ENCODE results near the gene UPK1A.
A peak's percentile ranks its signal among the peaks of the same experiment; 100 is the strongest.

Gene UPK1A

DNA sequence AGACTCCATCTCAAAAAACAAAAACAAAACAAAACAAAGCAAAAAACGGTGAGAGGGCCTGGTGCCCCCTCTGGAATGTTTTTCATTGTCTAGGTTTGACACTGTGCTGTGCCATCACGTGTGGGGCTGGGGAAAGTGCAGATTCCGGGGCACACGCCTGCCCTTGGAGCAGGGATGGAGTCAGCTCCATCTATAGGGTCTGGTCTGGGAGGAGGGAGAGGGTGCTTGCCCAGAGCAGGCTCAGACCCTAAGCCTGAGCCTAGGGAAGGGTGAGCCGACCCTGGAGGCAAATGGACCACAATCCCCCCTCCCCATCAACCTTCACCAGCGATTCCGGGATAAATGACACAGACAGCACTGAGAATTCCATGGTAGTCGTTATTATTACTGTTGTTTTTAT is 27.1 kb downstream of the UPK1A start:
- no peak for DNase-seq

DNA sequence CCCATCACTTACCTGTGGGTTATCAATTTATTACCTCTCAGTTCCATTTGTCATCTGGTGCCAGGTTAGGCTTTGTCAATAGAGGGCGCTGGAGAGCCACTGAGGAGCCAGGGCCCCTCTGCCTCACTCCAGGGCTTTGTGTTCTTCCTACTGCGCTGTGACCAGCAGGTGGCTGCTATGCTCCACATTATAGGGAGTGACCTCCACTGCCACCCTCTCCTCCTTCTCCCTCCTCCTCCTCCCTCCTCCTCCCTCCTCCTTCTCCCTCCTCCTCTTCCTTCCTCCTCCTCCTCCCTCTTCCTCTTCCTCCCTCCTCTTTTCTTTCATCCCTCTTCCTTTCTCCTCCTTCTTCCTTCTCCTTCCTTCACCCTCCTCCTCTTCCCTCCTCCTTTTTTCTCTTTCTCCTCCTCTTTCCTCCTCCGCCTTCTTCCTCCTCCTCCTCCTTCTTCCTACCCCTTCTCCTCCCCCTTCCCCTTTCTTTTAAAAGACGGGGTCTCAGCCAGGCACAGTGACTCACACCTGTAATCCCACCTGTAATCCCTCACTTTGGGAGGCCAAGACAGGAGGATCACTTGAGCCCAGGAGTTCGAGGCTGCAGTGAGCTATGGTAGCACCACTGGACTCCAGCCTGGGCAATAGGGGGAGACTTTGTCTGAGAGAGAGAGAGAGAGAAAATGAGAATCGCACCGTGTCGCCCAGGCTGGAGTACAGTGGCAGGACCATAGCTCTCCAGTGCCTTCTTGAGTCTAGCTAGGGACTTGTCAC is 27.7 kb downstream of the UPK1A start:
- peak; percentile 97 for DNase-seq

DNA sequence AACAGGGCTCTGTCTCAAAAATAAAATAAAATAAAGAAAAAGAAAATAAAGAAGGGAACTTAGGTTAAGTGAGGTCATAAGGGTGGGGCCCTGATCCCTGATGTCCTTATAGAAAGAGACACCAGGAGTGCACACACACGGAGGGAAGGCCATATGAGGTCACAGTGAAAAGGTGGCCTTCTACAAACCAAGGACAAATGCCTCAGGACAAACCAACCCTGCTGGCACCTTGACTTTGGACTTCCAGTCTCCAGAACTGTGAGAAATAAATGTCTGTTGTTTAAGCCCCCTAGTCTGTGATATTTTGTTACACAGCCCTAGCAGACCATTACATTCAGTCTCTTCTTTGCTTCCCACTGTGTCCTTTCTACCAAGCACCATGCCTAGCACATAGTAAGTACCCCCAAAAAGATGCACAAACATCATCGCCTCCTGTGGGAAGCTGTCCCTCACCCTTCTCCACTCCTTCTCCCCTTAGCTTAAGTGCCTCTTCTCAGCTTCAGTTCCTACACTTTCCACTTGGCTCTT is 29.6 kb downstream of the UPK1A start:
- DNase-seq = no peak

DNA sequence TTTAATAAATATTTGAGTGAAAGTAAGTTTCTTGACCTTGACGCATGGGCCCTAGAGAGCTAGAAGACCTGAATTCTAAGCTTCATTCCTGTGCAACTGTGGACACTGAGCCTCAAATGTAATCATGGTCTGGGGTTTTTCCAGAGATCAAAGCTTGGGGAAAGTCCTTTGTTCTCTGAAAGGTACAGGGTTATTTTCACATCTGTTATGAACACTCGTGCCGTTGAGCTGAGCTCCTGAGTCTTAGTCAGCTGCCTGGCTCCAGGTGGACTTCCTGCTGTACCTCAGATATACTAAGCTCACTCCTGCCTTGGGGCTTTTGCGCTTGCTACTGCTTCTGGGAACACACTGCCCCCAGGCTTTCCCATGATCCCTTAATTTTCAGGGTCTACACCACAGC is 30.5 kb downstream of the UPK1A start:
- no peak for DNase-seq

DNA sequence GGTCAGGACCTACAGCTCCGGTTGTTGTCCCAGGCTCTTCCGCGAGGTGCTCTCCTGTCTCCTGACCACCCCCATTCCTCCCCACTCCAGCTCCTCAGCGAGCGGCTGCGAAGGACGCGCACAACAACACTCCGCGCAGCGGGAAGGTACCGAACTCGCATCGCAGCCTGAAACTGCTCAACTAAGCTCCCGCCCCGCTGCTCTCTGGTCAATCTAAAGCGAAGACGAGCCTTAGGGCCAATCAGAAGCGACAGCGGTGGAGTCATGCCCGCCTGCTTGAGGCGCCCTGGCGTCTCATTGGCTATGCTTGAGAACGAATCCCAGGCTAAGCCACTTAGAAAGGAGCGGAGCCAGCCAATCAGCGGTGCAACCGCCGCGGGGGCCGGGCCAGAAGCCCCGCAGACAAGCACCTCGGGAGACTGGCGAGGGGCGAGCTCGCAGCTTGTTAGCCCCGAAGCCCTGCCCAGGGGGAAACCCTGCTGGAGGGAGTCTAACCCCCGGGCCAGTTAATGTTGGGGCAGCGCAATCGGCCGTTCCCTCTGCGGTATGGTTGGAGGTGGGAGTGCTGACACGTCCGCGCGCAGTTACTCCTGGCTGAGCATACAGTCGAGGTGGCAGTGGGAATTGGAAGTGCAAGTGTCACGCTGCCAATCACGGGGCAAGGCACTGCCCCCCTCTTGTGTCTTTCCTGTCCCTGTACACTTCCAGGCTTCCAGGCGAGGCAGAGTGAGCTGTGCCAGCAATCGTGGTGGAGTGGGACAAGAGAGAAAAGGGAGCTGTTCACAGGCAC is 36.1 kb downstream of the UPK1A start:
- peak; percentile 99 for DNase-seq

DNA sequence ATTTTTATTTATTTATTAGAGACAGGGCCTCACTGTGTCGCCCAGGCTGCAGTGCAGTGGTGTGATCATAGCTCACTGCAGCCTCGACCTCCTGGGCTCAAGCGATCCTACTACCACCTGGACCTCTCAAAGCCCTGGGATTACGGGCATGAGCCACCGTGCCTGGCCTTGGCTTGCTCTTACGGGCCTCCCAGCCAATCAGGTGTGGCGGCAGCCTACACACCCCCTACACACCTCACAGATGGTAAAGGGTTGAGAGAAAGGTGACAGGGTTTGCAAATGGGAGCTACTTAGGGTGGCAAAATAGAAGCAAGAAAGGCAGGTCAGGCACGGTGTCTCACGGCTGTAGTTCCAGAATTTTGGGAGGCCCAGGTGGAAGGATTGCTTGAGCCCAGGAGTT is 37.0 kb downstream of the UPK1A start:
- no peak for DNase-seq

DNA sequence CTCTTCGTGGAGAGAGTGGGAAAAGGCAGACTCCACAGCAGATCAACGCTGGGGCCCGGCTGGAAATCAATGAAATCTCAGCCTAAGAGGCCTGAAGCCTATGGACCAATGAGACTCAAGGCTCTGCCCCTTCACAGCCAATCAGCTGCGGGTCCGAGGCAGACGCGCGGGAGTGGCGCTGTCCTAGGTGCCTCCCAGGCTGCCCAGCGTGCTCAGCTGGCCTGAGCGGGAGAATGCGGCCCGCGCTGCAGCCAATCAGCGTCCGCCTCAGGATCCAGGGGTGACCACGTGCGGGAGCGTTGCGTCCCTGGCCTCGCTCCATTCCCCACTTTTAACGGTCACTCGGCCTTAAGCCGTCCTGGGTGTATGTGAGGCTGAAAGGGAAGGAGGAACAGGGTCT is 37.9 kb downstream of the UPK1A start, which contains the start of gene ZBTB32:
Gene ZBTB32 (plus strand): TSS at position 341 of the 400 bp plus-strand sequence. CDS start 10,069 bp downstream, outside the sequence.
- DNase-seq = peak; percentile 79

DNA sequence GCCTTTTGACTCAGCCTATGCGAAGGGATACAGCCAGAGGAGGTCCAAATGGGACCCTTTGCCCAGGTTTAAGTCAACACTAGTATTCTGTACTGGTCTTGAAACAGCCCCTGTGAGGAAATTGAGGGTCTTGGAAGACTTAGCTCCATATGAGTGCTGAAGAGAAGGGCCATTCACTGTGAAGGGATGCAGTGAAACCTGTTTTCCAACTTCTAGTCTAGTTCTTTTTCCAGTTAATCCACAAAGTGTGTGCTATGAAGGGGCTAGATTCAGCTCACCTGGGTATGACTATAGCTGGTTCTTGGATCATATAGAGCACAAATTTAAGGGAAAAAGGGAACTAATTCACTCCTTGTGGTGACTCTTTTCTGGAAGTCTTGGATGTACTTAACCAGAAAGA is 42.1 kb downstream of the UPK1A start:
- DNase-seq = no peak

DNA sequence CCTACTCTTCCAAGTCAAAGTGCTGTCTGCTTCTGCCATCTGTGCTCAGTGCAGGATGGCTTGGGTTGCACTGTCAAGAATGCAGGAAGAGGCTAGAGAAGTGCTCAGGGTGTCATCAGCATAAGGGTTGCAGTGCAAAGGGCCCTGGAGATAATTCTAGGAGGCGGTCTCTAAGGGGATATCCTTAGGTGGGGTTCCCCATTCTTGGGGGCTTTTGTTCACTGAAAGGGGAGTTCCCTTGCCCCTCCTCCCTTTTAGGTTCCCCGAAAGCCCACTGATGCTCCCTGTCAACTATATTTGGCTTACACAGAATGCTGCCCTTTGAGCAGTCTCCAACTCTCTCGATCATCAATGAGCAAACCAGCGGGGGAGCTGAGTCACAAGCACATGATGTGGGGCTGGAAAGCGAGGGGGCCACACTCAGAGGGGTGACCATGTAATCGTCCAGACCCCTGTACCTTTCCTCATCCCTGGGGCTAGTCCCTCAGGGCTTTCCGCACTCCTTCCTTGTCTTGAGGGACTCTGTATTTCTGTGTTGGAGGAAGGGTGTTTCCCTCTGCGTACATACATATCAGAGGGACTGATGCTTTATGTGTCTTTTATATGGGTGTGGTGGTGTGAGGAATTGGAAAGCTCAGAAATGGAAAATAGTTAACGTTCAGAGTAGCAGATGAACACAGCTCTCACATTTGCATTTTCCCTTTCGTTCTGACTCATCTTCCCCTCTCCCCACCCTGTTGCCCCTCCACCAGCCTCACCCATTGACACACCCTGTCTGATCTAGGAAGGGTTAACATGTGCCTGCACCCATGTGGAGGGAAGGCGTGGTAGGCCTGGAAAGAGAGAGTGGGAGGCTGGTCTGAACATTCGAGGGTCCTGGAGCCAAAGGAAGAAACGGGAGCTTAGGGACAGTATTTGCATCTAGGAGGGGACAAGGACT is 44.7 kb downstream of the UPK1A start:
- DNase-seq = peak; percentile 10

DNA sequence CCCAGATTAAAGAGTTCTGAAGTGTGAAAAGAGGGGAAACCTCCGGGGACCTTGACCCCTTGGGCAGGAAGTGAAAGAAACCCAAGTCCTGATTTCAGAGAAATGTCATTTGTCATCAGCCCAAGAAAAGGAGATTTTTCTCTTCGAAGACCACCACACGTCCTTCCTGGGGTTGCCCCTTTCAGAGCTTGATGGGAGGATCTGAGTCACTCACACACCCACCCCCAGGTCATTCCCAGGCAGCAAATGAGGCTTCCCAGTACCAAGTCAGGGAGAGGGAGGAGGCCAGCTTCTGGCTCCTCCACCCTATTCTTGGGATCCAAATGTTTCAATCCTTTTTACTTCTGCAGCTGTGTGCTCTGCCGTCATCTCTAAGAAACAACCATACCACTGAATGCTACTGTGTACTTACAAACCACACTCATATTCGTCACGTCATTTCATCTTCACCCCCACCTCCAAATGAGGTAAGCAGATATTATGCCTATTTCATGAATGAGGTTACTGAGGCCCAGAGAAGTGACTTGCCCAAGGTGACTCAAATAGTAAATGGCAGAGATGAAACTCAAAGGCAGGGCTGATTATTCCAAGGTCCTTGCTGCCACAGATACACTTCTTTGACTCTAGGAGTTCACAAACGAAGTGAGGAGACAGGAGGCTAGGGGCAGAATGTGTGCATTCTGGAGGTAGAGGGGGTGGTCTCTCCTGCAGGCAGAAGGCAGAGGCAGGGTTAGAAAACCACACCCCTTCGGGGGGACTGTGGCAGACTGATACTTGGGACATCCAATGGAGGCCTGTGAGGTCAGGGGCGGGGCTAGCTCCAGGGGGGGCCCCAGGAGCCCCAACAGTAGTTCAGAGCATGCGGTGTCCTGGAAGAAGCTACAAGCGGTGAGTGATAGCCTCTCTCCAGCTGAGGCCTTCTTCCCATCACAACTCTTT is 46.5 kb downstream of the UPK1A start:
- DNase-seq = peak; percentile 54

DNA sequence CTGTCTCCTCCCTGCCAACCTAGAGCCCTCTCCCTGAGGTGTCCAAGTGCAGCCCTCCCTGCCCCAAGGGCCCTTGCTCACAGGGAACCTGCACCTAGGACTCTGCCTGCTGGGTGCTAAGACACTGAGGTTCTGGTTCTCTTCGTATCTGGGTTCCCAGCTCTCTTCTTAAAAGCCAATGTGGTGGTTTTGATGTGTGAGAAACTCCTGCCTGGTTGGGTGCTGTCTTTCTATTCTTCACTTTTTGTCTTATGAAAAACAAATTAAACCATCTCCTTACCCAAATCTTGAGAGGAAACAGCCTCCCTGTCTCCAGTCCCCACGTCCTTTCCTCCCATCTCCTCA is 47.2 kb downstream of the UPK1A start:
- no peak for DNase-seq

DNA sequence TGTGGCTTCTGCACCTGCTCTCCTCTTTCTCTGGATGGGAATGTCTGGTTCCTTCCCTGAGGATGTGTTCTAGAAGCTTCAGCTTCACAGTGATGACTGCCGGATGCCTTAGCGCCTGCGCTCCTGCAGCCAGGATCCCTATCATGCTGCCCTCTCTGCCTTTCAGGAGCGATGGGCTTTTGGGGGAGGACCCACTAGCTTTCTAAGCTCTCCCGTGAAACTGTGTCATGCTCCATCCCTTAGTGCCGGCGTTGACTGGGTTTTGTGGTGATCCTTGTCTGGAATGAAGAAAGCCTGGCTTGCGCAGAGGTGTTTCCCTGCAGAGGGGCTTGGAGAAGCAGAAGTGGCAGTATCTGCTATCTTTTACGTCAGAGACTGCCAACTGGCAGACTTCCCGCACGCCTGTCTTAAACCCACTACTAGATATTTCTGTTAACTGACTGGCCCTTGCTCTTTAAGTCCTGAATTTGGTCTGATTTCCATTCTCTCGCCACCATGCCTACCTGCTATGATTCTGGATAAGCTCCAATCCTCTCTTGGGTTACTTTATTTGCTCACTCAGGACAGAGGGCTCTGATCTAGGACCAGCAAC is 47.7 kb downstream of the UPK1A start:
- peak; percentile 80 for DNase-seq

DNA sequence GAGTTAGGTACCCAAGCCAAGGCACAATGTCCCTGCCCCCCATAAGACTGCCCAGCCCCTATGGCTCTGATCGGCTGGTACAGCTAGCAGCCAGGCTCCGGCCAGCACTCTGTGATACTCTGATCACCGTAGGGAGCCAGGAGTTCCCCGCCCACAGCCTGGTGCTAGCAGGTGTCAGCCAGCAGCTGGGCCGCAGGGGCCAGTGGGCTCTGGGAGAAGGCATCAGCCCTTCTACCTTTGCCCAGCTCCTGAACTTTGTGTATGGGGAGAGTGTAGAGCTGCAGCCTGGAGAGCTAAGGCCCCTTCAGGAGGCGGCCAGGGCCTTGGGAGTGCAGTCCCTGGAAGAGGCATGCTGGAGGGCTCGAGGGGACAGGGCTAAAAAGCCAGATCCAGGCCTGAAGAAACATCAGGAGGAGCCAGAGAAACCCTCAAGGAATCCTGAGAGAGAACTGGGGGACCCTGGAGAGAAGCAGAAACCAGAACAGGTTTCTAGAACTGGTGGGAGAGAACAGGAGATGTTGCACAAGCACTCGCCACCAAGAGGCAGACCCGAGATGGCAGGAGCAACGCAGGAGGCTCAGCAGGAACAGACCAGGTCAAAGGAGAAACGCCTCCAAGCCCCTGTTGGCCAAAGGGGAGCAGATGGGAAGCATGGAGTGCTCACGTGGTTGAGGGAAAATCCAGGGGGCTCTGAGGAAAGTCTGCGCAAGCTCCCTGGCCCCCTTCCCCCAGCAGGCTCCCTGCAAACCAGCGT is 48.5 kb downstream of the UPK1A start:
- DNase-seq = peak; percentile 55

DNA sequence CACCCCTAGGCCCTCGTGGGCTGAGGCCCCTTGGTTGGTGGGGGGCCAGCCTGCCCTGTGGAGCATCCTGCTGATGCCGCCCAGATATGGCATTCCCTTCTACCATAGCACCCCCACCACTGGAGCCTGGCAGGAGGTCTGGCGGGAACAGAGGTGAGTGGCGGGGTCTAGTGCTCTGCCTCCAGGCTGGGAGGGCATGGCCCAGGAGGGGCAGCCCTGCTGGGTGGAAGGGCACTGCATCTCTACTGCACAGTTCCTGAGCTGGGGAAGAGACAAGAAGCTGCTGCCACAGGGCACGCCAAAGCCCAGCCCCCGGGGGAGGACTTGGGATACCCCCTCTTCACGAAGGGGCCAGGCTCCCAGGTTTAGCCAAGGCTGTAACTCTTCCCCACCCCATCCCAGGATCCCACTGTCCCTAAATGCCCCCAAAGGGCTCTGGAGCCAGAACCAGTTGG is 49.1 kb downstream of the UPK1A start:
- DNase-seq = no peak

DNA sequence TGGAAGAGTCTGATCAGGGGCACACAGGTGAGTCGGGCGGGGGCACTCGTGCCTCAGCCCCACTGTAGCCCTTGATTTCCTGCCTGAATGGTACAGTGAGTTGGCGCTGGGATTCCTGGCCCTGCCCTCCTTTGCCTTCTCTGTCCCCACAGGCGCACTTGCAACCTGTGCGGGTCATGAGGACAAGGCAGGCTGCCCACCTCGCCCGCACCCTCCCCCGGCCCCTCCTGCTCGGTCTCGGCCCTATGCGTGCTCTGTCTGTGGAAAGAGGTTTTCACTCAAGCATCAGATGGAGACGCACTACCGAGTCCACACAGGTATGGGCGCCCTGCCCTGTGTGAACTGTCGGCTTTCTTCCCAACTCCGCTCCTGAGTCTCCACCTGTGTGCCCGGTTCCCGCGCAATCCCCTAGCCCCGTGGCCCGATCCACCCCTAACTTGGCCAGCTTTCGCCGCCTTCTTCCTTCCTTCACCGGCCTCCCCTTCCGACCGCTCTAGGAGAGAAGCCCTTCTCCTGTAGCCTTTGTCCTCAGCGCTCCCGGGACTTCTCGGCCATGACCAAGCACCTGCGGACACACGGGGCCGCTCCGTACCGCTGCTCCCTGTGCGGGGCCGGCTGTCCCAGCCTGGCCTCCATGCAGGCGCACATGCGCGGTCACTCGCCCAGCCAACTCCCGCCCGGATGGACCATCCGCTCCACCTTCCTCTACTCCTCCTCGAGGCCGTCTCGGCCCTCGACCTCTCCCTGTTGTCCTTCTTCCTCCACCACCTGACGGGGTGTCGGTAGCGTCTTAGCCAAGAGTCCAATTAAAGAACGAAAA is 49.9 kb downstream of the UPK1A start:
- peak; percentile 27 for DNase-seq

DNA sequence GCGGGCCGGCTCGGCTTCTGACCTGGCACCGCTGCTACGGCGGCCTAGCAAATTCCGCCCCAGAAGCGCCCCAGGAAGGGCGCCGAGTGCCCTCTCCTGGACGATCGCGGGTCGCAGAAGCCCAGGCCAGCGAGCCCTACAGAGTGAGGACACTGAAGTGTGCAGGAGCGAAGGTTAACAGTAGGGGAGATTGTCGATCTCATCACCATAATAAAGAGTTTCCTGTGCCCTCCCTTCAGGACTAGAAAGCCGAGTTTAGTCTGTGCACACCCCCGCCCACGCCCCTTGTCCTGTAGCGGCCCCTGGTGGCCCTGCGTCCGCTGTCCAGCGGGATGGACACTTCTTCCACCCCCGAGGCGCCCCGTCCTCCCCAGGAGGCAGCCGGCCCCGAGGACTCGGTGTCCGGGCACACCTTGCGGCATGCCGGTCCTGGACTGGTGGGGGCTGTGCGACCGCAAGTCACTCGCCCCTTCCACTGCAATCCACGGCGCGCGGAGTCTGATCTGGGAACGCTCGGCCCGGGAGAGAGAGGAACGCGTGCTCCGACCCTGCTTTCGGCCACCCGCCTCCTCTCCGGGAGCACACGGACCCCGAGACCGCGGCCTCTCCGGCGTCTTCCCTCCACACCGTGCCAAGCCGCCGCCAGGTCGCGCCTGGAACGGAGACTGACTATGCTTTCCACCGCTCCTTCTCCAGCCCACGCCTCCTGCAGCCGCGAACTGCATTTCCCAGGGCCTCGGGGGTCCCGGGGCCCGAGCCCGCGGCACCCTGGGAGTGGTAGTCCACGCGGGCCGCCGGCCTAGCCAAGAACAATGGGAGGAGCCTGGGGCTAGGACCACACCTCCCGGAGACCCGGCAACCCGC is 50.7 kb downstream of the UPK1A start:
- peak; percentile 98 for DNase-seq

DNA sequence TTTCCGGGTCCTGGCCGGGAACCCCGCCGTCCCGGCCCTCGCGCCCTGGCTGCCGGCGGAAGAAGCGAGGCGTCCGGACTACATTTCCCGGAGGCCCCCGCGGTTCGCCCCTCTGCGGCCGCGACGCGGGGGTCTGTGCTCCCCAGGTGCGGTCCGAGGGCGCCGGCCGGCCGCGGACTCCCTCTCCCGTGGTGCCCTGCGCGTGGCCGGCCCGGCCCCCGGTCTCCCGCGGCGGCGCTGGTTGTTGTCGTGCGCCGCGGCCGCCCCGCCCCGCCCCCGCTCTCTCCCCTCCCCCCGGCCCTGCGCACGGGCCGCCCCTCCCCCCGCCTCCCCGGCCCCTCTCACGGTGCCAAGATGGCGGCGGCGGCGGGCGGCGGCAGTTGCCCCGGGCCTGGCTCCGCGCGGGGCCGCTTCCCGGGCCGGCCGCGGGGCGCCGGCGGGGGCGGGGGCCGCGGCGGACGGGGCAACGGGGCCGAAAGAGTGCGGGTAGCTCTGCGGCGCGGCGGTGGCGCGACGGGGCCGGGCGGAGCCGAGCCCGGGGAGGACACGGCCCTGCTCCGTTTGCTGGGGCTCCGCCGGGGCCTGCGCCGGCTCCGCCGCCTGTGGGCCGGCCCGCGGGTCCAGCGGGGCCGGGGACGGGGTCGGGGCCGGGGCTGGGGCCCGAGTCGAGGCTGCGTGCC is 51.5 kb downstream of the UPK1A start, which contains the start of gene KMT2B:
Gene KMT2B (plus strand): TSS at position 339 of the 680 bp plus-strand sequence. CDS start 16 bp downstream, at position 355.
- no peak for DNase-seq
